Measurements from ENCODE around the gene RBM3.
A peak's percentile ranks its signal among the peaks of the same experiment; 100 is the strongest.
"Not testable (repeated sequence)": the region's sequence is repeated elsewhere in the genome, so short reads cannot be mapped to it uniquely, and the experiment has no call there.

The RBM3 gene

DNA sequence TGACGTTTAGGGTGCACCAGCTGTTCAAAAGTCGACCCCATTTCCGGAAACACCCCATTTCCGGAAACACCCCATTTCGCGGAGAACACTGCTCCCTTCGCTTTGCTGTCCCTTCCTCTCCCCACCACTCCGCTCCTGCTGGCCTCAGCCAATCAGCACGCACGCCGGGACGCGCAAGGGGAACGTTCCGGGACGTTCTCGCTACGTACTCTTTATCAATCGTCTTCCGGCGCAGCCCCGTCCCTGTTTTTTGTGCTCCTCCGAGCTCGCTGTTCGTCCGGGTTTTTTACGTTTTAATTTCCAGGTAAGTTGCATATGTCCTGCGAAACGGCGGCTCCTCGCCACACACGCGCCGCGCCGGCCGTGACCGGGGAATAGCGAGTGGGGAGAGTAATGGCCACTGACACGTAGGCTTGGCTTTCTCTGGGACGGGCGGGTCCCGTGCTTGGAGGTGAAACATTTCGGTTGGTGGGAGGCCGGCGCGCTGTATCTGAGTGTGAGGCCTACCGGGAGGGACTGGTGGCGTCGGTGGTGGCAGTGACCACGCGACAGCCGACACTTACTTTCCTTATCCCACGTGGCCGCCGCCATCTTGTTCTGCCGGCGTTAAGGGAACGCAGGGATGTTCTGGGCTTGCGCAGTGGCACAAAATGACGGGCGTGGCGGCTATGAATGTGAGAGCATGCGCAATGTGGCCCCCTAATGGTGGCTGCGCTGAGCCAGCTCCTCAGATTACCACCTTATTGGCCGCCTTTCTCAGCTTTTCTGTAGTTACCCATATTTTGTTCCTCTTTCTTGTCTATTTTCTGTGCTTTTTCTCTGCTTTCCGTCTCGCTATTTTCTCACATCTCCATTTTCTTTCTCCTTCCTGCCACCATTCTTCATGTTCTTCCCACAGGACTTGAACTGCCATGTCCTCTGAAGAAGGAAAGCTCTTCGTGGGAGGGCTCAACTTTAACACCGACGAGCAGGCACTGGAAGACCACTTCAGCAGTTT, at the start of gene RBM3:
Gene RBM3, plus strand, starts transcription at position 215 of the 997 bp plus-strand sequence. Its CDS starts 697 bp downstream, at position 912.
- peak; percentile 89 for DNase-seq (ENCODE audit: low spot score)

- not testable (repeated sequence) for DNase-seq (ENCODE audit: low spot score)
Measured at GRCh38 chrX:48525853-48526252, 48.4 kb upstream of the RBM3 start.

GRCh38 chrX:48530736-48531135, 43.5 kb upstream of the RBM3 start:
- DNase-seq (ENCODE audit: low spot score), result no peak

GRCh38 chrX:48531358-48531959, 42.8 kb upstream of the RBM3 start:
- DNase-seq (ENCODE audit: low spot score), result no peak

DNA sequence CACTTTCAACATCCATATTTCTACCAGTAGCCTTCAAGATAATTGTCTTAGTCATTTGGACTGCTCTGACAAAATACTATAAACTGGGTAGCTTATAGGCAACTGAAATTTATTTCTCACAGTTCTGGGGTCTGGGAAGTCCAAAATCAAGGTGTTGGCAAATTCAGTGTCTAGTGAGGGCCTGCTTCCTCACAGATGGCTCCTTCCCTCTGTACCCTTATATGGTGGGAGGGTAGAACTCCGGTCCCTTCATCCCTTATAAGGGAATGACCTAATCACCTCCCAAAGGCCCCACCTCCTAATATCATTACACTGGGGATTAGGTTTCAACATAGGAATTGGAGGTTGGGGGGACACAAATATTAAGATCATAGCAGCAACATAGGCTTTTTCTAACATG, 42.1 kb upstream of the RBM3 start:
- no peak for DNase-seq (ENCODE audit: low spot score)

DNA sequence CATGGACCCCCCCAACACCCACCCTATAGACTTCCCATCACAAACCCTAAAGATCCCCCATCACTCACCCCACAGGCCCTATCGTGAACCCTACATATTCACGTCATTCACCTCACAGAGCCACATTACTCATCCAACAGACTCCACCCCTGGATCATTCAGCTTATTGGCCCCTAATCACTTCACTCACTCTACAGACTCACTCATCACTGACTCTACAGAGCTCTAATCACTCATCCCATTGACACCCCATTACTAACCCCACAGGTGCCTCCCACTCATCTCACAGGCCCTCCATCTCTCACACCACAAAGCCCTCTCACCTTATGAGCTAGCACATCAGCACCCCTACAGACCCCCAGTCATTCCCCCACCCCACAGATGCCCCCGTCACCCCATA, 41.1 kb upstream of the RBM3 start:
- no peak for DNase-seq (ENCODE audit: low spot score)

DNA sequence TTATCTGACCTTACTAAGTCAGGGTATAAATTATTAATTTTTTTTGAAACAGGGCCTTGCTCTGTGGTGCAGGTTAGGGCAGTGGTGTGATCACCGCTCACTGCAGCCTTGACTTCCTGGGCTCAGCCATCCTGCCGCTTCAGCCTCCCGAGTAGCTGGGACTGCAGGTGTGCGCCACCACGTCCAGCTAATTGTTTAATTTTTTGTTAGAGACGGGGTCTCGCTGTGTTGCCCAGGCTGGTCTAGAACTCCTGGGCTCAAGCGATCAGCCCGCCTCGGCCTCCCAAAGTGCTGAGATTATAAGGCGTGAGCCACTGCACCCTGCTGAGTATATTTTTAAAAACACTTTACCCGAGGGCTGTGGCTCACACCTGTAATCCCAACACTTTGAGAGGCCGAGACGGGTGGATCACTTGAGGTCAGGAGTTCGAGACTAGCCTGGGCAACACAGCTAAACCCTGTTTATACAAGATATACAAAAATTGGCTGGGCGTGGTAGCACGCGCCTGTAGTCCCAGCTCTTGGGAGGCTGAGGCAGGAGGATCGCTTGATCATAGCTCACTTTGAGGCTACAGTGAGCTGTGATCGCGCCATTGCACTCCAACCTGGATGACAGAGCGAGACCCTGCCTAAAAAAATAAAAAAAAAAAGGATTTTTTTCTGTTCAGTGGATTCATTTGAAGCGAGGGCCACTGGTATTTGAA, 35.5 kb upstream of the RBM3 start:
- no peak for DNase-seq (ENCODE audit: low spot score)

- DNase-seq (ENCODE audit: low spot score), result peak; percentile 82
Measured at GRCh38 chrX:48539345-48540027, 34.8 kb upstream of the RBM3 start, which contains the start of gene TBC1D25. TBC1D25 (plus strand) TSS chrX:48539714; CDS start chrX:48539798, 84 bp downstream.

DNA sequence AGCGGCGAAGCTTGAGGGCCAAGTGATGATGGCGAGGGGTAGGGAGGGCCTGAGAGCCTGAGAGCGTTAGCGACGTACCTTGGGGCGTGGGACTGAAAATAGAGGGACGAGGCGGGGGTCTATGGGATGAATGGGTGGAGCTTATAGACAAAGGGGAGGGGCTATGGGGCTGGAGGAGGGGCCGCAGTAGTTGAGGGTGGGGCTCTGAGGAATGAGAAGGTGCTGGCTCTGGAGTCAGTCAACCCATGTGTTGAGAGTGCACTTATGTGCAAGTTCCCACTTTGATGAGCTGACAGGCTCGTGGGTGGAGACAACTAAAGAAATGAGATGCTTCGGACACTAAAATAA, 34.3 kb upstream of the RBM3 start:
- DNase-seq (ENCODE audit: low spot score), result no peak

GRCh38 chrX:48540480-48540879, 33.8 kb upstream of the RBM3 start:
- DNase-seq (ENCODE audit: low spot score), result no peak

DNA sequence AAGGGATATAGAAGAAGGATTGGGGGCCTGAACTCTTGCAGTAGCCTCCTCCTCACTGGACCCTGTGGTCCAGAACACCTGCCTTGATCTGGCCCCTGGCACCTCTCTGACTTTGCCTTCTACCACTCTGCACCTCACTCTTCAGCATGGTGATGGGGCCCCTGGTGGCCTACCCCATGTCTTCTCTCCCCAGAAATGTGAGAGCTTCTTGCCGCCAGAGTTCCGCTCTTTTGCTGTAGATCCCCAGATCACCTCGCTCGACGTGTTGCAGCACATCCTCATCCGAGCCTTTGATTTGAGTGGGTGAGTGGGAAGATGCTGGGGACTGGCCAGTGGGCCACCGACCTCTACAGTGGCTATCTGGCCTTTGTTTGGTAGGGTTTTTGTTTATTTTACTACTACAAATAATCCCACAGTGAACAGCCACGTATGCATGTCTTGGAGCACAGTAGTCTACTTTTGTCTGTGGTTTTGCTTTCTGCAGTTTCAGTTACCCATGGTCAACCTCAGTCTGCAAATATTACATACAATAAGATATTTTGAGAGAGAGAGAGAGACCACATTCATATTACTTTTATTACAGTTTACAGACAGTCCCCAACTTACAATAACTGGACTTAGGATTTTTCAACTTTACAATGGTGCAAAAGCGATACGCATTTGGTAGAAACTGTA, 33.0 kb upstream of the RBM3 start:
- no peak for DNase-seq (ENCODE audit: low spot score)

GRCh38 chrX:48548871-48549270, 25.4 kb upstream of the RBM3 start:
- no peak for DNase-seq (ENCODE audit: low spot score)

GRCh38 chrX:48555731-48556325, 18.5 kb upstream of the RBM3 start:
- not testable (repeated sequence) for DNase-seq (ENCODE audit: low spot score)

- DNase-seq (ENCODE audit: low spot score), result peak; percentile 68
Measured at GRCh38 chrX:48558271-48558670, 16.0 kb upstream of the RBM3 start.

DNA sequence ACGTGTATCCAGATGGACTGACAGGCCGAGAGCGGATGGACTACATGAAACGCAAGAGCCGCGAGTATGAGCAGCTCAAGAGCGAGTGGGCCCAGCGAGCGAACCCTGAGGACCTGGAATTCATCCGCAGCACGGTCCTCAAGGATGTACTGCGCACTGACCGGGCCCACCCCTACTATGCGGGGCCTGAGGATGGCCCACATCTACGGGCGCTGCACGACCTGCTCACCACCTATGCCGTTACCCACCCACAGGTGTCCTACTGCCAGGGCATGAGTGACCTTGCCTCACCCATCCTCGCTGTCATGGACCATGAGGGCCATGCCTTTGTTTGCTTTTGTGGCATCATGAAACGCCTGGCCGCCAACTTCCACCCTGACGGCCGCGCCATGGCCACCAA, 14.6 kb upstream of the RBM3 start:
- no peak for DNase-seq (ENCODE audit: low spot score)

DNA sequence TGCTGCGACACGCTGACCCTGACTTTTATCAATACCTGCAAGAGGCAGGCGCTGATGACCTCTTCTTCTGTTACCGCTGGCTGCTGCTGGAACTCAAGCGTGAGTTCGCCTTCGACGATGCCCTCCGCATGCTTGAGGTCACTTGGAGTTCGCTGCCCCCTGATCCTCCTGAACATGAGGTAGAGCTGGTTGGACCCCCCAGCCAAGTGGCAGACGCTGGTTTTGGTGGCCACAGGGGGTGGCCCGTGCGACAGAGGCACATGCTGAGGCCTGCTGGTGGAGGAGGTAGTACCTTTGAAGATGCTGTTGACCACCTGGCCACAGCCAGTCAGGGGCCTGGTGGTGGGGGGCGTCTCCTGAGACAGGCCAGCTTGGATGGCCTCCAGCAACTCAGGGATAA, 14.2 kb upstream of the RBM3 start:
- no peak for DNase-seq (ENCODE audit: low spot score)

DNA sequence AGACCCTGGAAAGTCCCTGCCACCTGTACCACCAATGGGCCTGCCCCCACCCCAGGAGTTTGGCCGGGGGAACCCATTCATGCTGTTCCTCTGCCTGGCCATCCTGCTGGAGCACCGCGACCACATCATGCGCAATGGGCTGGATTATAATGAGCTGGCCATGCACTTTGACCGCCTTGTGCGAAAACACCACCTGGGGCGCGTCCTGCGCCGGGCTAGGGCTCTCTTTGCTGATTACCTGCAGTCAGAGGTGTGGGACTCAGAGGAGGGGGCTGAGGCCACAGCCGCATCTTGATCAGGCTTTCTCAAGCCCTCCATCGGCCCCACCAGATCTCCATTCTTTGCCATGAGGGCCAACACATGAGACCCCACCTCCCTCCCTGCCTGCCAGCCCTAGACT, 13.6 kb upstream of the RBM3 start:
- no peak for DNase-seq (ENCODE audit: low spot score)

DNA sequence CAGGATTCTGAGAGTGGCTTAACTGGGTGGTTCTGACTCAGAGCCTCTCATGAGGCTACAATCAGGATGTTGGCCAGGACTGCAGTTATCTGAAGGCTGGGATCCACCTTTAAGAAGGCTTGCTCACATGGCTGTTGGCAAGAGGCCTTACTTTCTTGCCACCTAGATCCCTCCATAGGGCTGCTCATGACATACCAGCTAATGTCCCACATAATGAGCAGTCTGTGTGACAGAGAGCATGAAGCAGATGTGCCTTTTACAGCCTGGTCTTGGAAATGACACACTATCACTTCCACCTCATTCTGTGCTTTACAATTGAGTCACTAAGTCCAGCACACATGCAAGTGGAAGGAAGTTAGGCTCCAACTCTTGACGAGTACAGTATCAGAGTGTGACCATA, 4.3 kb upstream of the RBM3 start:
- no peak for DNase-seq (ENCODE audit: low spot score)

DNA sequence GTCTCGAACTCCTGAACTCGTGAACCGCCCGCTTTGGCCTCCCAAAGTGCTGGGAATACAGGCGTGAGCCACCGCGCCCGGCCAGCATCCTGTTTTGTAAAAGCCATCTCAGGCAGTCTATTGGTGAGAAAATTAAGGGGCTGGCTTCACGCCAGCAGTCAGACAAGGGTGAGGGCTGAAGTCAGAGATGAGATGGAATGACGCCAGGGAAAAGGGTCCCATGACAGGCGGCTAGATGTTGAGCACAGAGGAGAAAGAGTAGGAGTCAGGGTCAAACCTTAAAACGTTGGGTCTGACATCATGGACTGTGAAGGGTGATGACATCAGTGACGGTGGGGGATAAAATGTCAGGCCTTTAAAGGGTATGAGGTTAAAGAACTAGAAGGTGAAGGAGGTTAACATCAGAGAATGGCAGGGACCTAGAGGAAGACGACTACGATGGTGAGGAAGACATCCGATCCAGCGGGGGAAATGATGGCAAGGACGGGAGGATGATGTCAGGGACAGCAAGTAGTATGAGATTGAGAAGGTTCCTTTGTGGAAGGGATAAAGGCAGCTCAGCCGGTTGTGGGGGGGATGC, 504 bp upstream of the RBM3 start:
- DNase-seq (ENCODE audit: low spot score), result no peak

DNA sequence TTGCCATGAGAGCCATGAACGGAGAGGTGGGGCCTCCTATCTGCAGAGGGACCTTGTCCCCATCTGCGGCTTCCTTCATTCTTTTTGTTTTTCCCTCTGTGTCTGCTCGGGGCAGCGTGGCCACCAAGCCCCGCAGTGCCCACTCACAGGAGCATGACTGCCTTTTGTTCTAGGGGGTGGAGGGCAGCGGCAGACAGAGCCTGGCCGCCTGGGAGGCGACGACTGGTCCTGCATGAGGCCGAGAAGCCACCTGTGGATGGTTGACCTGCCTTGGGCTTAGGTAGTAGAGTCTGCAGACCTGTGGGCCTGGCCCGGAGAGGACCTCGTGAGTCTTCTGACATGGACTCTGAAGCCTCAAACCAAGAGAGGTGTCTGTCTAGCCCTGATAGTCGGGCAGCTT, 1.4 kb downstream of the RBM3 start:
- no peak for DNase-seq (ENCODE audit: low spot score)

DNA sequence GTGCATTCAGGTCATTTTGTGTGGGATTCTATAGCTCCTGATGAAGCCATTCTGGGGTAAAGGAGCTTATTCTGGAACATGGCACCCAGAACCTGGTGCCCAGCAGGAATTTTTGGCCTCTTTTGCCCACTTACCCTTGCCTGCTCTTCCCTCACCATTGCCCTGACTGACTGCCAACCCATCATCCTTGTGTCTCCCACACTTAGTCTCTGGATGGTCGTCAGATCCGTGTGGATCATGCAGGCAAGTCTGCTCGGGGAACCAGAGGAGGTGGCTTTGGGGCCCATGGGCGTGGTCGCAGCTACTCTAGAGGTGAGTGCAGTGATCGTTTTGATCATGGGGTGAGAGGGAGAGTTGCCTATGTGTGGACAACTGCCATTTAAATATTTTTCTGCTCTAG, 1.8 kb downstream of the RBM3 start:
- DNase-seq (ENCODE audit: low spot score), result no peak
